NOMO-1 treated with DMSO at 0.1 percent for 48 hours (cell line): ENCODE results near the gene MGAT2.
"Not testable (repeated sequence)": the region's sequence is repeated elsewhere in the genome, so short reads cannot be mapped to it uniquely, and the experiment has no call there.

Experiments
- DNase-seq: peaks from one replicate; lab custom pipeline; 2025; ENCODE audit not compliant: unreplicated experiment; lab: John Stamatoyannopoulos, UW

Gene MGAT2

GRCh38 chr14:49612251-49612650 lies 8.3 kb upstream of the MGAT2 start:
- DNase-seq, result no peak

- no peak for DNase-seq
These were observed 7.9 kb upstream of the MGAT2 start for GRCh38 chr14:49612671-49613070.

- DNase-seq, result no peak
These were observed 6.4 kb upstream of the MGAT2 start for GRCh38 chr14:49614196-49614595.

GRCh38 chr14:49615776-49616175 lies 4.8 kb upstream of the MGAT2 start:
- no peak for DNase-seq

GRCh38 chr14:49617852-49618519 lies 2.6 kb upstream of the MGAT2 start:
- no peak for DNase-seq

- not testable (repeated sequence) for DNase-seq
These were observed 1.3 kb upstream of the MGAT2 start for GRCh38 chr14:49619273-49619672.

- no peak for DNase-seq
These were observed 869 bp upstream of the MGAT2 start for GRCh38 chr14:49619730-49620129.

- DNase-seq, result peak; percentile 68
These were observed 699 bp downstream of the MGAT2 start for GRCh38 chr14:49621114-49621881.

- DNase-seq, result no peak
These were observed 1.5 kb downstream of the MGAT2 start for GRCh38 chr14:49622022-49622607.

GRCh38 chr14:49623387-49623786 lies 2.8 kb downstream of the MGAT2 start:
- no peak for DNase-seq

- DNase-seq, result no peak
These were observed 3.6 kb downstream of the MGAT2 start for GRCh38 chr14:49623941-49624839.

GRCh38 chr14:49633640-49634546 lies 13.3 kb downstream of the MGAT2 start:
- DNase-seq, result peak; percentile 92

- peak; percentile 54 for DNase-seq
These were observed 14.1 kb downstream of the MGAT2 start, which contains the start of gene DNAAF2 for GRCh38 chr14:49634547-49635334. DNAAF2 (minus strand) TSS chr14:49635244; CDS start chr14:49635149, 95 bp downstream.

- DNase-seq, result no peak
These were observed 16.3 kb downstream of the MGAT2 start for GRCh38 chr14:49636866-49637265.

GRCh38 chr14:49637534-49638078 lies 17.0 kb downstream of the MGAT2 start:
- DNase-seq, result no peak

GRCh38 chr14:49640540-49641417 lies 20.2 kb downstream of the MGAT2 start:
- DNase-seq, result no peak

- DNase-seq, result no peak
These were observed 21.1 kb downstream of the MGAT2 start for GRCh38 chr14:49641697-49642129.

- no peak for DNase-seq
These were observed 21.6 kb downstream of the MGAT2 start for GRCh38 chr14:49642163-49642562.
